Left lung (tissue), 10 donors: ENCODE data around the gene HES3. TPM values are rescaled to one million over a fixed set of nuclear protein-coding genes. Genes with fewer than 3 reads are reported as not detected.

Experiments
- ATAC-seq: fragments of 200-7000 bp; cut with Tn5 transposase; one replicate; pipeline ENCODE4 v1.9.1; 2020; ENCODE audit warnings: moderate library complexity
- DNase-seq, 4 donors: peaks; one replicate each; pipeline ENCODE4 v3.0.0-alpha.2; 2013 to 2020
- H3K27ac ChIP-seq, 2 donors: fragments of 200-600 bp; sonication (generic) in 1 of 2; one replicate each; pipeline versions ENCODE4 v1.5.0 to v1.8.0; 2020 to 2021
- H3K27me3 ChIP-seq, 2 donors: fragments of 200-600 bp; sonication (generic) in 1 of 2; one replicate each; pipeline versions ENCODE4 v1.5.0 to v1.8.0; 2020 to 2021
- H3K36me3 ChIP-seq, 2 donors: fragments of 200-600 bp; sonication (generic) in 1 of 2; one replicate each; pipeline versions ENCODE4 v1.5.0 to v1.8.0; 2020 to 2021
- H3K4me1 ChIP-seq, 2 donors: fragments of 200-600 bp; one replicate each; pipeline ENCODE4 v1.8.0; 2021
- H3K4me3 ChIP-seq, 2 donors: fragments of 200-600 bp; sonication (generic) in 1 of 2; one replicate each; pipeline versions ENCODE4 v1.5.0 to v1.8.0; 2020 to 2021; ENCODE audit warnings: mild to moderate bottlenecking in 1 of 2
- H3K9me3 ChIP-seq, 2 donors: fragments of 200-600 bp; sonication (generic) in 1 of 2; one replicate each; pipeline versions ENCODE4 v1.5.0 to v1.8.0; 2020 to 2021
- intact Hi-C, 2 donors: fragments of 100-400 bp; cut with DNase I; formaldehyde crosslinking; loops; one replicate each; pipeline versions ENCODE4 v1.11.2 to v1.14.2; 2022
- polyA plus RNA-seq, 6 donors: library from polyadenylated mRNA; unstranded; fragments of 120-200 nt; gene quantifications; one replicate each; pipeline ENCODE4 v1.2.1, GENCODE V29; 2013; ENCODE audit not compliant: insufficient read length in 6 of 6
- total RNA-seq, 2 donors: library from RNA; stranded (reverse); fragmentation: NEBNext Ultra II Directional; extraction: Animal tissue kit (Norgen Biotek cat#: 25700); gene quantifications; one replicate each; pipeline ENCODE4 v1.2.1, GENCODE V29; 2021
- TF ChIP-seq, protein P1 (sequence below), 2 donors: fragments of 200-600 bp; sonication (generic) in 1 of 2; IDR thresholded peaks; one replicate each; pipeline versions ENCODE4 v1.5.0 to v1.8.0; 2021; ENCODE audit warnings: antibody characterized with exemption in 2 of 2
- donor health status: DM: no; HTN: yes; CAD: no.
- donor health status: DM: no; HTN: no; CAD: no.

HES3 gene
- total and polyA plus RNA-seq, 8 donors: not detected

DNA sequence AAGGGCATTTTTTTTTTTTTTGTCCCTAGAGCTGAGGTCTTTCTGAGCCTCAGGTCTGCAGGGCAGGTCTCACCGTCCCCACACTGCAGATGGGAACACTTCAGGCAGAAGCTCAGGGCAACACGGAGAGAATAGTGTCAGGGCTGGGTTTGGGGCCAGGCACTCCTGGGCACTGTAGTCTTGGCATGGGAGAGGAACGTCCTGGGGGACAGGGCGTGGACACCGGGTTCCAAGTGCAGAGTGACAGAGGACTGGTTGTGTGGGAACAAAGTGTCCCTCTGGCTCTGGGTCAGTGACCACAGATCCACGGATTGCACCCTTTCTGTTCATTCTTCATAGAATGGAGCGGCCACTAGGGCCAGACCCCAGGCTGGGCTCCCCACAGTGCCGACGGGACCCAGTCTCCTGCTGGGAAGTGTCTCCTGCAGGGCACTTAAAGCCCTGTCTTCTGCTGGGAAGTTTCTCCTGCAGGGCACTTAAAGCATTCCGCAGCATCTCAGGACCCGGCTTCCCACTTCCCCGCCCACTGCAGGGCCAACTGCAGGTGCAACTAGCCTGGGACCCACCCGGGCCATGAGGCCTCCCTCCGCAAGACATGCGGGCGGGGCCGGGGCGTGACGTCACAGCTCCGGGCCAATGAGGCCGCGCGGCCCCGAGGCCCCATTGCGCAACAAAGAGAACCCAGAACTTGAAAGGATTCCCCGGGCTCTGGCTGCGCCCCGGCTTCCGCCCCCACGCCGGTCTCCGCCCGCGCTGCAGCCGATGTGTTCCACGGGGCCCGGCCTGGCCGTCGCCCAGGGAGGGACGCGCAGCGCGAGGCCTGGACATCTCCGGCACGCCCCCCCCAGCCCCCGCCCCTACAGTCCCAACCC is 15.7 kb downstream of the HES3 start:
- Histone ChIP-seq H3K27me3 (peaks cover 0 to 69% of the 10 kb centered on the region in 2 donors), H3K27ac (no peak overlapping the region), H3K9me3 (no peaks in the 10 kb centered on the region), H3K36me3 (no peaks in the 10 kb centered on the region), H3K4me3 (peak overlapping the region; percentile 52 to 61), H3K4me1 (peaks cover 6 to 26% of the 10 kb centered on the region in 2 donors)
- ATAC-seq: peak; percentile 78
- TF ChIP-seq, protein P1, sequence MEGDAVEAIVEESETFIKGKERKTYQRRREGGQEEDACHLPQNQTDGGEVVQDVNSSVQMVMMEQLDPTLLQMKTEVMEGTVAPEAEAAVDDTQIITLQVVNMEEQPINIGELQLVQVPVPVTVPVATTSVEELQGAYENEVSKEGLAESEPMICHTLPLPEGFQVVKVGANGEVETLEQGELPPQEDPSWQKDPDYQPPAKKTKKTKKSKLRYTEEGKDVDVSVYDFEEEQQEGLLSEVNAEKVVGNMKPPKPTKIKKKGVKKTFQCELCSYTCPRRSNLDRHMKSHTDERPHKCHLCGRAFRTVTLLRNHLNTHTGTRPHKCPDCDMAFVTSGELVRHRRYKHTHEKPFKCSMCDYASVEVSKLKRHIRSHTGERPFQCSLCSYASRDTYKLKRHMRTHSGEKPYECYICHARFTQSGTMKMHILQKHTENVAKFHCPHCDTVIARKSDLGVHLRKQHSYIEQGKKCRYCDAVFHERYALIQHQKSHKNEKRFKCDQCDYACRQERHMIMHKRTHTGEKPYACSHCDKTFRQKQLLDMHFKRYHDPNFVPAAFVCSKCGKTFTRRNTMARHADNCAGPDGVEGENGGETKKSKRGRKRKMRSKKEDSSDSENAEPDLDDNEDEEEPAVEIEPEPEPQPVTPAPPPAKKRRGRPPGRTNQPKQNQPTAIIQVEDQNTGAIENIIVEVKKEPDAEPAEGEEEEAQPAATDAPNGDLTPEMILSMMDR (IDR thresholded peaks at IDR 0.05): no peak
- peak; percentile 76 to 92 (median 88) for DNase-seq
- intact Hi-C loops: loop anchor here in 1 of 2 donors (10.0 kb wide), 1 partner anchor 155 kb away; the partner anchor contains the start of gene HES2

GRCh38 chr1:6260433-6260934 is 16.5 kb downstream of the HES3 start:
- Histone ChIP-seq H3K4me1 (peaks cover 6 to 26% of the 10 kb centered on the region in 2 donors), H3K4me3 (peak overlapping the region; percentile 52 to 61), H3K36me3 (no peaks in the 10 kb centered on the region), H3K9me3 (no peaks in the 10 kb centered on the region), H3K27ac (peak overlapping the region in 1 of 2 donors; percentile 44), H3K27me3 (peaks cover 0 to 69% of the 10 kb centered on the region in 2 donors)
- peak in 1 of 4 donors; percentile 71 for DNase-seq
- TF ChIP-seq, protein P1 (IDR thresholded peaks at IDR 0.05): no peak
- peak; percentile 23 for ATAC-seq
- intact Hi-C loops: no loop called here

DNA sequence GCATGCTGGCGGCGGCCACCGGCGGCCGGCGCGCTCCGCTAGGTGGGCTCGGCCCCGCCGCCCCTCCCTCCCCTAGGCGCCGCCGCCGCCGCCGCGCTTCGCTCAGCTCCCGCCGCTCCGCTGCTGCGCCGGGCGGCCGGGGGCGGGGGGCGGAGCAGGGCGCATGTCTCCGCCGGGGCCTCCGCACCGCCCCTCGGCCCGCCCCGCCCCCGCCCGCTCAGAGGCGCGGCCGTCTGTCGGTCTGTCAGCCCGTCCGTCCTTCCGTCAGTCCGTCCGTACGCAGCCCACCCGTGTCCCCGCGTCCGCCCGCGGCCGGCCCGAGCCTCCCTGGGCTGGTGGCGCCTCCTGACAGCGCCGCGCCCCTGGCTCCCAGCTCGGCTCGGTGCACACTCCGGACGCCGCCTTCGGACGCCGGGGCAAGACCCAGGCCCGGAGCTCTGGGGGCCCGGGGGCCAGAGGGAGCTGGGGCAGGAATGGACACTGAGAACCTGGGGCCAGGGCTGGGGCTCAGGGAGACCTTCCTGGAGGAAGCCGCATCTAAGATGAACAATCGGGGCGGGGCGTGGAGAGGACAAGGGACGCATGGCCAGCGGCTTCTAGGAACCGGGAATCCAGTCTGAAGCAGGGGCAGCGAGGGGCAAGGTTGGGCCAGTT is 17.1 kb downstream of the HES3 start, which contains the start of gene GPR153:
Gene GPR153, minus strand, starts transcription at position 138 of the 654 bp plus-strand sequence. CDS start 6,193 bp downstream, outside the sequence.
- DNase-seq (peak in 1 of 4 donors; percentile 61), ATAC-seq (peak; percentile 72)
- Histone ChIP-seq H3K4me3 (peak within 1 kb of the TSS; percentile 52 to 61), H3K27me3 (peaks cover 0 to 69% of the 10 kb centered on the region in 2 donors), H3K36me3 (no peaks in the 10 kb centered on the region), H3K4me1 (peaks cover 6 to 26% of the 10 kb centered on the region in 2 donors), H3K27ac (peak within 1 kb of the TSS in 1 of 2 donors; percentile 44), H3K9me3 (no peaks in the 10 kb centered on the region)
- TF ChIP-seq, protein P1 (IDR thresholded peaks at IDR 0.05): no peak
- intact Hi-C loops: no loop called here

GRCh38 chr1:6261615-6261995 is 17.6 kb downstream of the HES3 start:
- H3K4me3 ChIP-seq: peak overlapping the region; percentile 32 to 61
- TF ChIP-seq, protein P1 (IDR thresholded peaks at IDR 0.05): no peak

More at GRCh38 chr1:6261615-6261995, 17.6 kb downstream of the HES3 start:
- H3K4me1 ChIP-seq: peaks cover 6 to 26% of the 10 kb centered on the region in 2 donors
- peaks cover 0 to 66% of the 10 kb centered on the region in 2 donors for H3K27me3 ChIP-seq
- H3K36me3 ChIP-seq: no peaks in the 10 kb centered on the region
- intact Hi-C loops: no loop called here
- peak overlapping the region in 1 of 2 donors; percentile 13 for H3K27ac ChIP-seq
- DNase-seq: peak in 1 of 4 donors; percentile 63
- no peak for ATAC-seq
- H3K9me3 ChIP-seq: no peaks in the 10 kb centered on the region
